ENCODE results near the gene HECTD1.

DNA sequence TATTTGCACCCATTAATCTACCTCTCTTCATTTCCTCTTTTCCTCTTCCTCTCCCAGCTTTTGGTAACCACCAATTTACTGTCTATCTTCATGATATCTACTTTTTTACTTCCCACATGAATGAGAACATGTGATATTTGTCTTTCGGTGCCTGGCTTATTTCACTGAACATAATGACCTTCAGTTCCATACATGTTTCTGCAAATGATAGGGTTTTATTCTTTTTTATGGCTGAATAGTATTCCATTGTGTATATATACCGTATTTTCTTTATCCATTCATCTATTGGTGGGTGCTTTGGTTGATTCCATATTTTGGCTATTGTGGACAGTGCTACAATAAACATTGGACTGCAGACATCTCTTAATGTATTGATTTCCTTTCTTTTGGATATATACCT is 132.4 kb downstream of the HECTD1 start:
- TF ChIP-seq, protein P1, sequence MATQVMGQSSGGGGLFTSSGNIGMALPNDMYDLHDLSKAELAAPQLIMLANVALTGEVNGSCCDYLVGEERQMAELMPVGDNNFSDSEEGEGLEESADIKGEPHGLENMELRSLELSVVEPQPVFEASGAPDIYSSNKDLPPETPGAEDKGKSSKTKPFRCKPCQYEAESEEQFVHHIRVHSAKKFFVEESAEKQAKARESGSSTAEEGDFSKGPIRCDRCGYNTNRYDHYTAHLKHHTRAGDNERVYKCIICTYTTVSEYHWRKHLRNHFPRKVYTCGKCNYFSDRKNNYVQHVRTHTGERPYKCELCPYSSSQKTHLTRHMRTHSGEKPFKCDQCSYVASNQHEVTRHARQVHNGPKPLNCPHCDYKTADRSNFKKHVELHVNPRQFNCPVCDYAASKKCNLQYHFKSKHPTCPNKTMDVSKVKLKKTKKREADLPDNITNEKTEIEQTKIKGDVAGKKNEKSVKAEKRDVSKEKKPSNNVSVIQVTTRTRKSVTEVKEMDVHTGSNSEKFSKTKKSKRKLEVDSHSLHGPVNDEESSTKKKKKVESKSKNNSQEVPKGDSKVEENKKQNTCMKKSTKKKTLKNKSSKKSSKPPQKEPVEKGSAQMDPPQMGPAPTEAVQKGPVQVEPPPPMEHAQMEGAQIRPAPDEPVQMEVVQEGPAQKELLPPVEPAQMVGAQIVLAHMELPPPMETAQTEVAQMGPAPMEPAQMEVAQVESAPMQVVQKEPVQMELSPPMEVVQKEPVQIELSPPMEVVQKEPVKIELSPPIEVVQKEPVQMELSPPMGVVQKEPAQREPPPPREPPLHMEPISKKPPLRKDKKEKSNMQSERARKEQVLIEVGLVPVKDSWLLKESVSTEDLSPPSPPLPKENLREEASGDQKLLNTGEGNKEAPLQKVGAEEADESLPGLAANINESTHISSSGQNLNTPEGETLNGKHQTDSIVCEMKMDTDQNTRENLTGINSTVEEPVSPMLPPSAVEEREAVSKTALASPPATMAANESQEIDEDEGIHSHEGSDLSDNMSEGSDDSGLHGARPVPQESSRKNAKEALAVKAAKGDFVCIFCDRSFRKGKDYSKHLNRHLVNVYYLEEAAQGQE (IDR thresholded peaks at IDR 0.05; ENCODE audit: insufficient read depth in 1 of 2, low read depth in 2 of 2, low read length in 1 of 2): no peak
- TF ChIP-seq SIN3A (IDR thresholded peaks at IDR 0.05; ENCODE audit: borderline replicate concordance, insufficient read depth, low read depth, low read length): no peak

Data from Panc1 (cell line).